CD4-positive, alpha-beta T cell (primary cell): ENCODE results near the gene RAB28. TPM values are rescaled to one million over a fixed set of nuclear protein-coding genes. Genes with fewer than 3 reads are reported as not detected.

ENCODE experiments used
- ATAC-seq: fragments of 200-7000 bp; cut with Tn5 transposase; one replicate; pipeline ENCODE4 v1.10.0; 2022; ENCODE audit warnings: mild to moderate bottlenecking; ENCODE audit not compliant: poor library complexity
- CTCF ChIA-PET: fragments of 350-600 bp; sonication (Branson Sonifier 250); formaldehyde crosslinking; loops from one replicate; lab custom pipeline; 2021; ENCODE audit warnings: antibody characterized with exemption, inconsistent platforms; lab: Charles Lee
- POLR2A ChIA-PET: fragments of 350-600 bp; sonication (Branson Sonifier 250); formaldehyde crosslinking; loops from one replicate; lab custom pipeline; 2021; ENCODE audit warnings: antibody characterized with exemption, inconsistent platforms; lab: Charles Lee
- DNase-seq, 14 experiments: peaks; one replicate each; pipeline ENCODE4 v3.0.0-alpha.2; 2013 to 2020; ENCODE audit warnings: mixed read lengths in 2 of 14
- H3K27ac ChIP-seq, 2 donors: one replicate each; pipeline versions ENCODE4 v1.5.1 to v1.7.0; 2013; ENCODE audit warnings: low read length in 2 of 2, low read depth in 1 of 2, mild to moderate bottlenecking in 1 of 2
- H3K27me3 ChIP-seq, 2 experiments: 1 replicate in 1 of 2; 2 replicates in 1 of 2; pipeline versions ENCODE4 v1.6.1 to v1.7.0; 2013; ENCODE audit warnings: low read length in 2 of 2, control low read depth in 1 of 2, mild to moderate bottlenecking in 1 of 2, moderate library complexity in 1 of 2; ENCODE audit not compliant: insufficient read depth in 2 of 2, control insufficient read depth in 1 of 2
- H3K36me3 ChIP-seq: one replicate; pipeline ENCODE4 v1.6.1; 2013; ENCODE audit warnings: low read length, control low read depth; ENCODE audit not compliant: insufficient read depth
- H3K4me1 ChIP-seq: one replicate; pipeline ENCODE4 v1.6.1; 2013; ENCODE audit warnings: low read length, control low read depth; ENCODE audit not compliant: insufficient read depth
- H3K4me3 ChIP-seq: one replicate; pipeline ENCODE4 v1.5.1; 2013; ENCODE audit warnings: mild to moderate bottlenecking, low read length, moderate library complexity
- H3K9me3 ChIP-seq, 2 experiments: 1 replicate in 1 of 2; 2 replicates in 1 of 2; pipeline versions ENCODE4 v1.6.1 to v1.7.0; 2013; ENCODE audit warnings: low read length in 2 of 2, mild to moderate bottlenecking in 2 of 2, control low read depth in 1 of 2, moderate library complexity in 1 of 2; ENCODE audit not compliant: control insufficient read depth in 1 of 2, insufficient read depth in 1 of 2
- H3K27ac Mint-ChIP-seq: one replicate; pipeline ENCODE4 v1.8.0; 2020; ENCODE audit warnings: mixed read lengths
- H3K27me3 Mint-ChIP-seq: one replicate; pipeline ENCODE4 v1.8.0; 2021; ENCODE audit warnings: mixed read lengths
- H3K36me3 Mint-ChIP-seq: one replicate; pipeline ENCODE4 v1.8.0; 2021; ENCODE audit warnings: low read depth, mixed read lengths
- H3K4me1 Mint-ChIP-seq: one replicate; pipeline ENCODE4 v1.8.0; 2021; ENCODE audit warnings: low read depth, mixed read lengths
- H3K4me3 Mint-ChIP-seq: one replicate; pipeline ENCODE4 v1.8.0; 2020; ENCODE audit warnings: mild to moderate bottlenecking, mixed read lengths
- H3K9me3 Mint-ChIP-seq: one replicate; pipeline ENCODE4 v1.8.0; 2020; ENCODE audit warnings: mixed read lengths
- intact Hi-C, 2 experiments: fragments of 100-400 bp; cut with DNase I in 1 of 2; cut with micrococcal nuclease in 1 of 2; formaldehyde crosslinking; loops; one replicate each; pipeline versions ENCODE4 v1.15.1 to v1.9.0; 2023 to 2025; cut with DNase I, micrococcal nuclease
- total RNA-seq, 174 experiments: library from RNA in 2 of 174; stranded (reverse) in 2 of 174; gene quantifications; one replicate each; pipeline ENCODE4 v1.2.3 and lab custom pipeline; 2021 to 2026
- TF ChIP-seq, protein P1 (sequence below): fragments of 200-600 bp; IDR thresholded peaks from one replicate; pipeline ENCODE4 v1.8.0; 2022; ENCODE audit warnings: antibody characterized with exemption, mild to moderate bottlenecking

Gene RAB28
- total RNA-seq, 2 experiments from 2014 or later: 3.9 to 4.2 TPM

DNA sequence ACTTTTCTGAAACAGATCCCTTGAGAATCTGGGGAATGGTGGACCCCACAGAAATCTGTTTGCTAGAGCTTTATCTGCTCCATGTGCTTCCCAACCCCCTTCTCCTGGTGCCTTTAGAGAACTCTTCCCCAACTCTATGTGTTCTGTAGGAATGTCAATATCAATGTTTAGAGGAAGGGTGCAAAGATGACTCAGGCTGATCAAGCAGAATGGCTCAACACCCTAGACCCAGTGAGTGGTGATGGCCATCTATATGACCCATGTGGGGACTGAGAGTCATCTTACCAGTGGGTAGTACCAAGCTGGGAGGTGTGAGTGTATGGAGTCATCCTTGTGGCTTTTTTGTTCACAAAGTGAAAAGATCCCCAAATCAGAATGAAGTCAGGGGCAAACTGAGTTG lies 143.5 kb downstream of the RAB28 start:
- Mint-ChIP-seq H3K36me3 (peaks cover 23% of the 10 kb centered on the region), H3K27ac (no peak overlapping the region), H3K4me3 (no peak overlapping the region), H3K27me3 (no peaks in the 10 kb centered on the region), H3K4me1 (no peaks in the 10 kb centered on the region), H3K9me3 (peaks cover 7% of the 10 kb centered on the region)
- CTCF ChIA-PET: no interaction called here
- Histone ChIP-seq H3K4me1 (no peaks in the 10 kb centered on the region), H3K9me3 (peaks cover 0 to 3% of the 10 kb centered on the region in 2 experiments), H3K27ac (no peak overlapping the region), H3K27me3 (no peaks in the 10 kb centered on the region), H3K4me3 (no peak overlapping the region), H3K36me3 (peaks cover 2% of the 10 kb centered on the region)
- DNase-seq: no peak
- POLR2A ChIA-PET: no interaction called here
- intact Hi-C loops: no loop called here
- TF ChIP-seq, protein P1, sequence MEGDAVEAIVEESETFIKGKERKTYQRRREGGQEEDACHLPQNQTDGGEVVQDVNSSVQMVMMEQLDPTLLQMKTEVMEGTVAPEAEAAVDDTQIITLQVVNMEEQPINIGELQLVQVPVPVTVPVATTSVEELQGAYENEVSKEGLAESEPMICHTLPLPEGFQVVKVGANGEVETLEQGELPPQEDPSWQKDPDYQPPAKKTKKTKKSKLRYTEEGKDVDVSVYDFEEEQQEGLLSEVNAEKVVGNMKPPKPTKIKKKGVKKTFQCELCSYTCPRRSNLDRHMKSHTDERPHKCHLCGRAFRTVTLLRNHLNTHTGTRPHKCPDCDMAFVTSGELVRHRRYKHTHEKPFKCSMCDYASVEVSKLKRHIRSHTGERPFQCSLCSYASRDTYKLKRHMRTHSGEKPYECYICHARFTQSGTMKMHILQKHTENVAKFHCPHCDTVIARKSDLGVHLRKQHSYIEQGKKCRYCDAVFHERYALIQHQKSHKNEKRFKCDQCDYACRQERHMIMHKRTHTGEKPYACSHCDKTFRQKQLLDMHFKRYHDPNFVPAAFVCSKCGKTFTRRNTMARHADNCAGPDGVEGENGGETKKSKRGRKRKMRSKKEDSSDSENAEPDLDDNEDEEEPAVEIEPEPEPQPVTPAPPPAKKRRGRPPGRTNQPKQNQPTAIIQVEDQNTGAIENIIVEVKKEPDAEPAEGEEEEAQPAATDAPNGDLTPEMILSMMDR: no peak
- no peak for ATAC-seq

DNA sequence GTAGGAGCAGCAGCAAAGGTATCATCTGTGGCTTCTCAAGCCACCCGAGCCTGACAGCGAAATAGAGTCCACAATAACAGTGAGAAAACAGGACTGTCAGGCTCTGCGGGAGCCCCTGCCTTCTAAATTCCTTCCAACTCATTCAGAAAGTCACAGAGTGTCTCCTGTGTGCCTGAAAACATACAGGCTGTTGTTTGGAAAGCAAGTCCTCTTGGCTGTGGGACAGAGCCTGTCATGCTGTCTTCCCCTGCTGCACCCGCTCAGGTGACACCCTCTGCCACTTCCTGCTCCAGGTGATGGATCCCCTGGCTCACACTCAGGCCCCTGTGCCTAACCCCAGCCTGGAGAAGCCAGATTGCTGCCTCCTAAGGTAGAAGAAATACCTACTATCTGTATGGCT lies 152.3 kb downstream of the RAB28 start:
- Histone ChIP-seq H3K9me3 (peaks cover 0 to 3% of the 10 kb centered on the region in 2 experiments), H3K27ac (no peak overlapping the region), H3K27me3 (no peaks in the 10 kb centered on the region), H3K4me3 (no peak overlapping the region), H3K4me1 (no peaks in the 10 kb centered on the region), H3K36me3 (no peaks in the 10 kb centered on the region)
- ChIA-PET POLR2A (no interaction called here), CTCF (no interaction called here)
- Mint-ChIP-seq H3K36me3 (peaks cover 21% of the 10 kb centered on the region), H3K9me3 (peaks cover under 1% of the 10 kb centered on the region), H3K4me3 (no peak overlapping the region), H3K27ac (no peak overlapping the region), H3K27me3 (no peaks in the 10 kb centered on the region), H3K4me1 (no peaks in the 10 kb centered on the region)
- ATAC-seq: no peak
- DNase-seq: no peak
- TF ChIP-seq, protein P1: no peak
- intact Hi-C loops: no loop called here

DNA sequence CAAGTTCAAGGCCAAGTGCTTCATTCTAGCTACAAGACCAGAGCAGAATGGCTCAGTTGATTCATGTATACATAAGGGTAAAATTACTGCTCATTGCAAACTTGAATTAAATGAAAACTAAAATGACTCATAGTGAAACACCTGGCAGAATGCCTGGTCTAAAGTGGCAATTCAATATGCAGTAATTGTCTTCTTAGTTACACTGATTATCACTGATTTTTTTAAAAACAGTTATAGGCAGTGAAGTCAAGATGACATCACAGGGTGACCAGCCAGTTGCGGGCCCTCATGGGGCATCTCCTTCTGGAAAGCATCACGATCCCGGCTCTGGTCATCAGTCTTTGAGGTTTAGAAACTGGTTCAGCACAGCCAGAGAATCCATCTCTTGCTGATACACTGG lies 154.2 kb downstream of the RAB28 start:
- no peak overlapping the region for H3K27ac Mint-ChIP-seq
- H3K4me1 Mint-ChIP-seq: no peaks in the 10 kb centered on the region
- Histone ChIP-seq H3K9me3 (no peaks in the 10 kb centered on the region), H3K27me3 (no peaks in the 10 kb centered on the region), H3K36me3 (no peaks in the 10 kb centered on the region), H3K4me3 (no peak overlapping the region), H3K27ac (no peak overlapping the region), H3K4me1 (no peaks in the 10 kb centered on the region)
- H3K27me3 Mint-ChIP-seq: no peaks in the 10 kb centered on the region
- ChIA-PET CTCF (no interaction called here), POLR2A (no interaction called here)
- H3K4me3 Mint-ChIP-seq: no peak overlapping the region
- no peak for ATAC-seq
- DNase-seq: no peak
- intact Hi-C loops: no loop called here
- H3K36me3 Mint-ChIP-seq: peaks cover 31% of the 10 kb centered on the region
- peaks cover 3% of the 10 kb centered on the region for H3K9me3 Mint-ChIP-seq
- TF ChIP-seq, protein P1: no peak
